GM03348 (cell line): ENCODE measurements around the gene PAFAH1B2.

ENCODE experiments used
- DNase-seq: peaks from one replicate; pipeline ENCODE4 v3.0.0; 2012; ENCODE audit warnings: low spot score

Gene PAFAH1B2

DNA sequence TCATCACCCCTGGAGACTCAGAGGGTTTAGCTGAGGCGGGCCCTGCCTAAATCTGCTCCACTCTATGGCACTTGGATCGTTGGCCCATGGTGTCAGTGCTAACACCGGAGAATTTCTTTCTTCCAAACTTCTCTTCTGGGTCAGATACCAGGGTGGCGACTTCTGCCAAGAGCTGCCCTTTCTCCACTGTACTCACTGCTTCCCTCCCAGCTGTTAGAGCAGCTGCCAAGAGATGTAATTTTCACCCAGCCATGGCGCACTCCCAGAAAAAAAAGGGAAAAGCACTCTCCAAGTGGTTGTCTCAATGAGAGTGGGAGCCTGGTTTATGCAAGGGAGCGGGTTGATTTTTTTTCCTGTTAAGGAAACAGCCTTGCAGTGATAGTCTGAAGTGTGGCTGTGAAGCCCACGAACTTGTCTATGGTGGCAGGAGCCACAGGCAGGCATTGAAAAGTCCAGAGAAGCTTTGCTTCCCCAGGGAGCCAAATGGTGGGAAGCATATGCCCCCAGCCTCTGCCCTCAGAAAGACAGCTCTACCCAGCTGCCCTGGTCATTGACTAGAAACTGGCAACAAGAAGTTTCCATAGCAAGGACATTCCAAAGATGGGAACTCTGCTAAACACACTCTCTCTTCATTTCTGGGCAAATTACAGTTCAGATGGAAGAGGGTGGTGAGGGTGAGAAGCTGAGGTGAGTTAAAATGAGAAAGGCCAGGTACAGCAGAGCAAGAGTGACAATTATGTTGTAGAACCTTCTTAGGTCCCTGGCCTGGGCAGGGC, 77.1 kb downstream of the PAFAH1B2 start:
- peak; percentile 34 for DNase-seq

DNA sequence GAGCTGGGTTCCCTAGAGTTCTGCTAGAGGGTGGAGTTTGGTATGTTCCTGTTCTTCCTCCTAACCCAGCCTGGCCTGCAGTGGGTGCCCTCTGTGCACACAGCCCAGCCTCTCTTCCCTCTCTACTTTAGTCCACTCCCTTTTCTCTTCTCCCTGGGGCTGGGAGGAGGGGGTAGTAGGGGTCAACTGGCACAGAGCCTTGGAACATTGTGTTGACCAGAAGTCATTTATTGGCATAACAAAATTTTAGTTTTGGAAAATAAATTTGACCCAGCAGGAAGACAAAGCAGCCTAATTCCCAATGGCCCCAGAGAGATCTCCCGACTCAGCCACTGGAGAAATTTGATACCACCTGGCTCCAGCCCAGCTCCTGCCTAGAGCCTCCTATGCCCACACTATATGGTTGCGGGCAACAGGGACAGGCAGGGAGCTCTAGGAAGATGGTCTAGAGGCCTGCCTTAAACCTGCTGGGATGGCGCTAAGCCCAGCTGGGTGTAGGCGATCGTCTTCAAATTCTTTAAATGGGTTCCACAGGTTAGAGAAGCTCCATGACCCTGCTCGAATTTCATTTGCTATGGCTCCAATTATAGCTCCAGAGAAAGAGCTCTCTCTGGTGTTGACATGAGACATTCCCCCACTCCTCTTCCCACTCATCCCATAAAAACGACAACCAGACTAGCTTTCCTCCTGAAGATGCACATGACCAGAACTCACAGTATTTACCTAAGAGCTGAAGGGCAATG, 77.9 kb downstream of the PAFAH1B2 start:
- peak; percentile 61 for DNase-seq

DNA sequence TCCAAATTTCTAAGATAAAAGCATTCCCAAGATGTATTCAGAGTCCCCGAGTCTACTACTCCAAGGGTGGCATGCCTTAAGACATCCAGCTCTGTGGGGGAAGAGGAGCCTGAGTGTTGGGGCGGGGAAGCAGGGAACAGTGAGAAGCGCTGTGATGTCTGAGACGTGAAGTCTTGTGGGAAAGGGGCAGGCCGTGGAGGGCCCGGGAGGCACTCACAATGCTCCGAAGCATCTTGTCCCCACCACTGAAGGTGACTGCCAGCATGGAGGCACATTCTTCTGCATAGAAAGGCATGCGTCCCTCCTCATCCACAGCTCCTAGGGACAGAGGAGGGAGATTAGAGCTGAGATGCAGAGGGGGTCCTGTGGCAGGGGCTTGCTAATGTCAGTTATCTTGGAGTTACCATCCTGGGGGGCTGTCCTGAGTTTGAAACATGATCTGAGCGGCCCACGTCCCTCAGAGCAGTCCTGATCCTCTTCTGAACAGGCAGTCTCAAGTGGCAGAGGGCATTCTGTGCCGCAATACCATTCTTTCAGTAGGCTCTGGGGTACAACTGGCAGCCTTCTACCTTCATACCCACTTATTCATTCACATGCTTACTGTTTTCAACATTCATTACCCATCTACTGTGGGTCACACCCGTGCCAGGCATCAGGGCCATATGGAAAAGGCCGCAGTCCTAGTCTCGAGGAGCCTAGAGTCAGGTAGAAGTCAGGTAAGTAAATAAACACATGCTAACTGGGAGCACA, 79.1 kb downstream of the PAFAH1B2 start:
- DNase-seq: no peak

DNA sequence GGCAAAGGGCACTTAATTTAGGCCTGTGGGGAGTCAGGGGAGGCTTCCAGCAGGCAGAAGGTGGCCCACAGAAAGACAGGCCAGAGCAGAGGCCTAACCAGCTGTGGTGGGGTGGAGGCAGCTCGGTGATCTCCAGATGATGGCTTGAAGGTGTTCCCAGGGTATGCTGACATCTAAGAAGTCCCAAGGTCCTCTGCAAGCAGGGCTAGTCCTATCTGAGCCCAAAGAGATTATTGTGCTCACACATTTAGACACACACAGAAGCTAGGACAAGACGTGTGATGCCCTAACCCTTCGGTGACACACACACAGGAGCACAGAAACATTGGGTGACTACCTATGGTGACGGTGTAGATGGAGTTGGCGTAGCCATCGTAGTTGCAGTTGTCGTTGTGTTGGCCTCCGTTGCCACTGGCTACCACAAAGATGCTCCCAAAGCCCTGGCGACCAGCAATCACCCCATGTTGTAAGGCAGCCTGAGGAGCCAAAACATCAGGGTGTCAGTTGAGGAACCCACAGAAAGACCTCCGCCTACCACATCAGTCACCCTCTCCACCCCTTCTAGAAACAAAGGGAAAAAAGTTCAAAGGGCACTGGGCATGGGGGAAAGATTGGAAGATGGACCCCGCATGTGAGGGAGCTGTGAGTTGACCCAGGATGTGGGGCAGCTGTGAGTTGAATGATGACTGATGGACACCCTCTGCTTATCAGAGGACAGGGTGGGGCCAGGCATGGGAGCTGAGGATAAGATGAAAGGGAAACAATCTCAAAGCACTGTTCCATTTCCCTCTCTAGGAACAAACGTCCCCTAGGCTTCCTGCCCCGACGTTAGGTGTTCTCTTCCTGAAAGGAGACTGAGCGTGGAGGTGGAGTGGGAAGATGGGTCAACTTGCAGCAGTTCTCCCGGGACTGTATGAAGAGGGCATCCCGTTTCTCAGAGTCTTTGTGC, 79.9 kb downstream of the PAFAH1B2 start:
- DNase-seq: no peak

DNA sequence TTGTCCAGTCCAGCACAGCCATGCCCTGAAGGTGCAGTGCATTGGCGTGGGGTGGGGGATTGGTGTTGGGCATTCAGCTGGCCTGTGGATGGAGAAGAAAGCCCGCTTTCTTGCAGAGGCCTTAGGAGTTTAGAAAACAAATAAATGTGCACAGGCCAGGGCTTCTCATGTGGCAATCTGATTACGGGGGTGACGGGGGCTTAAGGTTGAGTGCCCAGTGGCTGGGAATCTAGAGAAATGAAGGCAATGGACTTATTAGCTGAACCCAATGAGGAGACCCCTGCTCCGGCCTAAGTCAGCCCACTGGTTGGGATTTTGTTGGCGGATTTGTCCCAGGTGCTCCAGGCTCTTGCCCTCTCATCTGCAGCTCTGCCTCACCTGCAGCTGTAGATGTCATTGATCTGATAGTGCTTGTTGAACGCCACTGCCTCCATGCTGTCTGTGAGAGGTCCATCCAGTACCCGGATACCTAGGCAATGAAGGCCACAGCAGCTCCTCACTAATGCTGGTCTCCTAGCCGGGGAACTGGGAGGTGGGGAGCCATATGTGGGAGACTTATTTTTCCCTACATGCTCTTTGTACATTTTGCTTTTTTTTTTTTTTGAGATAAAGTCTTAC, 81.6 kb downstream of the PAFAH1B2 start:
- no peak for DNase-seq
